ENCODE results near the gene CSNK2A1. TPM values are rescaled to one million over a fixed set of nuclear protein-coding genes. Genes with fewer than 3 reads are reported as not detected.
"Not testable (repeated sequence)": the region's sequence is repeated elsewhere in the genome, so short reads cannot be mapped to it uniquely, and the experiment has no call there.

Gene CSNK2A1
- total RNA-seq, 2 donors from 2014 or later: 71.4 to 74.8 TPM

DNA sequence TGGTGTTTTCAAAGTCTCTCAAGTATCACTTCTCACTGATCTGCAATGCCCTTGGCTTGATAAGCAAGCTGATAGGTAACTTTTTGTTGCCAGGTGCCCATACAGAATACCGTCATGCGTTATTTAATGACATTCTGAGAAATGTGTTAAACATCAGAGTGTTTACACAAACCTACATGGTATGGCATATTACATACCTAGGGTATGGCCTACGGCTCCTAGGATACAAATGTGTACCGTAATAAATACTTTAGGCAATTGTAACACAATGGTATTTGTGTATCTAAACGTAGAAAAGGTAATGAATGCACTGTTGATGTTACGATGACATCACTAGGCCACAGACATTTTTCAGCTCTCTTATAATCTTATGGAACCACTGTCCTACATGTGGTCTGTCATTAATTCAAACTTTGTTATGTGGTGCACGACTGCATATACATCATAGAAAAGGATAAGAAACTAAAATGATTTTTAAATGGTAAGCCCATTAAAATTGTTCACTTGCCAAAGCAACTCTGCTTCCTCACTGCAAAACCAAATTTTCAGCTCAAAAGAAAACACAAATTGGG, 35.7 kb downstream of the CSNK2A1 start:
- no peak for DNase-seq (ENCODE audit: low spot score)
- intact Hi-C loops (cut with DNase I): no loop called here

DNA sequence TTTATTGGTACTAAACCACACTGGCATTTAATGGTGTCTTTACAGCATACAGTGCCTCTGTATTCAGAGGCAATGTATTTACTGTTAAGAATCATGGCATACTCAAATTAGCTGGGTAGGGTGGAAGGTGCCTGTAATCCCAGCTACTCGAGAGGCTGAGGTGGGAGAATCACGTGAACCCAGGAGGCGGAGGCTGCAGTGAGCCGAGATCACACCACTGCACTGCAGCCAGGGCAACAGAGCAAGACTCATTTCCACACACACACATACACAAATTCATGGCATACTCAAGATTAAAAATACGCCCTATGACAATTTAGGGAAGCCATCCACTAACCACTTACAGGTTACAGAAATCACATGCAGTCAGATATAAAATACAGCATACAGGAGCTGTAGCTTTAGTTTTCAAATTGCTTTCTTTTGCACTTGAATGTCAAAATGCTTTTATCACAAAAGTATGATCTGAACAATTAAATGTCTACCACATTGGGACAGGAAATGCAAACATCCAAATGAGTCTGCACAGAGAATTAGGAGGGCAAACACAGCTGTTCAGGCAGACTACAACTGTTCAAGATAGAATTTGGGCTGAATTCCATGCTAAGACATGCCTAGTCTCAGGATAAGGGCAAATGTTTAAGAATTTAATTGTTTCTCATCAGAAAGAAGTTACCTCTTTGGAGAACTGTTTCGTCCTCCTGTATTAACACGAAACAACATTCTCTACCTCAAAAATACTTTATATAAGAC, 36.4 kb downstream of the CSNK2A1 start:
- intact Hi-C loops (cut with DNase I): no loop called here
- DNase-seq (ENCODE audit: low spot score): no peak

DNA sequence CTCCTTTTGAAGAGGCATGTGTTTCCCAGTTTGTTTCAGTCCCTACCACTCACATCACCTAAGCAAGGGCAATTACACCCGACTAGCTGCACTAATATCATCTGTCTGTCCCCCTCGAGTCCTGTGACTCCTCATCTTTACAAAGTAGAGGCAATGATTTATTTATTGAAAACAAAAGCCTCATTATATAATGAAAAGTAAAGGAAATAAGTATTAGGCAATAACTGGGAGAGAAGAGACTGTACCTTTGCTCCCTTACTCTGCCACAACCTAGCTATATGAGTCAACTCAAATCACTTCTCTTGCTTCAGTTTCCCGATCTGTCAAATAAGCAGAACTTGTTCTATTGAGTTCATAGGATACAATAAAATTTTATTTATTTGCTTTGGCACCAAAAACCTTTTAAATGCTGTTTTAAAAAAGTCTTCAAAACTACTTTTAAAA, 38.9 kb downstream of the CSNK2A1 start:
- intact Hi-C loops (cut with DNase I): no loop called here

DNA sequence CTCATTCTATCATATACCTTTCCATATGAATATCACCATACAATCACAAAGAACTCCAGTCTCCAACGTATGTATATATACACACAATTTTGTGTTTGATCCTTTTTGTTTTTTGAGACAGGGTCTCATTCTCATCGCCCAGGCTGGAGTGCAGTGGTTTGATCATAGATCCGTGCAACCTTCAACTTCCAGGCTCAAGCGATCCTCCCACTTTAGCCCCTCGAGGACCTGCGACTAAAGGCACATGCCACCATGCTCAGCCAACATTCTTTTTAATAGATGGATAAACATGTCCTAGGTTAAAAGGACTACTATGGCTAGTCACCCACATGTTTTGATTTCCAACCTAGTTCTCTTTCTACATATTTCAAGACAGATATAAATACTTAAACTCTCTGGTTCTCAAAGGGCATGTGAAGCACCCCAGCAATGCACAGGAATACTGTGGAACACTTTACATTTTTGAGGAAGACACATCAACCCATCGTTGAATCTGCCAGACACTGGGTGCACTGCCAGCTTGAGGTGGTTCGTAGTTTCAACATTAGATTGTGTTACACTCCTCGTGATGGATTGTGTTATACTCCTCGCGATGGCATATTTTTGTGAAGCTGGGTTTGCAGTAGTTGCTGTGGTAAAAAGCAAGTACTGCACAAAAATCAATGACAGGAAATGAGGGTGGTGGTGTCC, 40.4 kb downstream of the CSNK2A1 start:
- no peak for DNase-seq (ENCODE audit: low spot score)
- intact Hi-C loops (cut with DNase I): no loop called here

More for the DNA sequence above, 38.9 kb downstream of the CSNK2A1 start:
- DNase-seq (ENCODE audit: low spot score): no peak

DNA sequence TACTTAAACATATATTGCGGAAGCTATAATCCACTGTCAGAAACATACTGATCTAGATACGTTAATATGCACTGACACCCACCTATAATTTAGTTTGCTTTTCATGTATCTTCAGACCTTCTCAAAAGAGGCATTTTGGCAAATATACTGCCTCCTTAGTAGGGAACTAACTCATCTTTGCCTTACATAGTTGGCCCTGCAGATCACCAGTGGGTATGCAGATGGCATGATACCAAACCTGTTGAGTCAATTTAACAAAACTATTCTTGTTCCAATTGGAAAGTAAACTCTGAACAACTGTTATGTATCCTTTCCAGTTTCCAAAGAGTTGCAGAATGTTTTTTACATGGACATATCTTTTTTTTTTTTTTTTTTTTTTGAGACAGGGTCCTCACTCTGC, 45.6 kb downstream of the CSNK2A1 start:
- DNase-seq (ENCODE audit: low spot score): no peak
- intact Hi-C loops (cut with DNase I): no loop called here

DNA sequence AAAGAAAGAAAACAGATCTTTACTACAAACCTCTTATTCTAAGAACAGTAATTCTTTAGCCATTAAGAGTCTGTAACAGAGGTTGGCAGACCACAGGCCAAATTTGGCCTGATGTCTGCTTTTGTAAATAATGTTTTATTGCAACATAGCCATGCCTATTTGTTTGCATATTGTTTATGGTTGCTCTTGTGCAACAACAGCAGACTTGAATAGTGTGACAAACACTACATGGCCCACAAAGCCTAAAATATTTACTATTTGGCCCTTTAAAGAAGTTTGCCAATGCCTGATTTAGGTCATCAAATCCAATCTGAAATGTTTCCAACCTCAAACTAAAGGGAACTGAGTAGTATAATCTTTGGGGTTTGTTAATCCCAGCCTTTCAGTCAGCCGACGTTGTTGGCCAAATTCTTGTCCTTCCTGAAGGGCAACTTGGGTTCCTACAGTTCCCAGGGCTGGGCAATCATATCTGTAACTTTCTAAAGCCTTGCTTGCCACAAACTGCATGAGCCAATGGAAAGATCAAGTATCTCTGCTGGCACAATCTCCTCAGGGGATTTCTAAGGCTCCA, 47.4 kb downstream of the CSNK2A1 start:
- no peak for DNase-seq (ENCODE audit: low spot score)

DNA sequence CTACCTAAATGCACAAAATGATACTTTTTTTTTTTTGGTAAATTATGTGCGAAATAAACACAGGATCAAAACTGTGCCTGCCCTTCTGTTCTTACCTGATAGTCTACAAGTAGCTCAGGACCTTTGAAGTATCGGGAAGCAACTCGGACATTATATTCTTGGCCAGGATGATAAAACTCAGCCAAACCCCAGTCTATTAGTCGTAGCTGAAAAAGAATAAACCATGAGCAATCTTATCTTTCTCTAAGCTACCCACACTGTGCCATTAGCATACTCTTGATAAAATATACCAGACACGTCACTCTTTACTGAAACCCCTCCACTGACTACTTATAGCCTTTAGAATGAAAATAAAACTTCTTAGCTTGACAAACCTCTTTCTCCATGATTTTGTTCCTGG, 51.4 kb downstream of the CSNK2A1 start:
- intact Hi-C loops (cut with DNase I): no loop called here
- DNase-seq (ENCODE audit: low spot score): no peak

More for the DNA sequence above, 47.4 kb downstream of the CSNK2A1 start:
- intact Hi-C loops (cut with DNase I): no loop called here

DNA sequence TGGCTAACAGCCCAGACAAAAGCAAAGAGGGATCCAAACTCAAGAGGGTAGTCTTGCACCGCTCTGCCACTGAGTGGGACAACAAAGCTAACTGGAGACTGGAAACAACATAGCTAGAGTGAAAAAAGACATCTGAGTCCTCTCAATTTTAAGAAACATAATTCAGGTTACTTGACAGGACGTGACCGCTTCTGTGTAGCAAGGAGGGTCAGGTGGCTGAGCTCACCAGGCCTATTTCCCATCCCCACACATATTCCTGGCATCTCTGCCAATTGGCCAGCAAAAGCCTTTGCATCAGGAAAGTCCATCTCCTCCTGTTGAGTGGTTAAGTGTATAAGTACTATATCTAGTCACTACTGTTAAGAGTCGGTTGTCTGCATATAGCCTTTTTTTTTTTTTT, 55.9 kb downstream of the CSNK2A1 start:
- intact Hi-C loops (cut with DNase I): no loop called here

DNA sequence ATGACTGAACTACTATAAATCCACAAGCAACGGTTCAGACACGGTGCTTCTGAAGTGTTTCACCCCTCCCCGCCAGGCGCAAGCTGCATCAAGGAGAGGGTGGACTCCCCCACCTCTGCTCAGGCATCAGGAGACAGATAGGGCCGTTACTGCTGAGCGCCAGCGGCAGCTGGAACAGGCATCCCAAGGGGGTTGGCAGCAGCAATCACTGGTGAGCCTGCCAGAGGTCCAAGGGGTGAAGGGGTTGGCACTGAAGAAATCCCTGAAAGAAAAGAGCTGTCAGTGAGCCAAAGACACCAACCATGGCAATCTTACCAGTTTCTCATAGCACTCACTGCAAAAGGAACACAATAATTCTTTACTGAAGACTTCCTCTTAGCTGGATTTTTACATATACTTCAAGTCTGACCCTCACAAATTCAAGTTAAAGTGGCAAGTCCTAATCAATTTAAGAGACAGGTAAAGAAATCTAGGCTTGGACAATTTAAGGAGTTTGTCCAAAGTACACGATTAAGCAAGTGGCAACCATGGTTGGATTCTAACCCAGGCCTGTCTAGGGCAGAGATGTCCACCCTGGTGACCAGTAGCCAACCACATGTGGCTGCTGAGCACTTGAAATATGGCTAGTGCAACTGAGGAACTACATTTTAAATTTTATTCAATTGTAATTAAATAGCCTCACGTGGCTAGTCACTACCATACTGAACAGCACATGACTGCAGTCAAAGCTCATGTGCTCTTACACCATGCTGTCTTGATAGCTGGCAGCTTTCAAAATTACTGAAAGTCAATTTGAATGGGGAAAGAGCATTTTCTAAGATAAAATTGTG, 59.6 kb downstream of the CSNK2A1 start:
- DNase-seq (ENCODE audit: low spot score): peak; percentile 83
- intact Hi-C loops (cut with DNase I): no loop called here

More for the DNA sequence above, 55.9 kb downstream of the CSNK2A1 start:
- no peak for DNase-seq (ENCODE audit: low spot score)

DNA sequence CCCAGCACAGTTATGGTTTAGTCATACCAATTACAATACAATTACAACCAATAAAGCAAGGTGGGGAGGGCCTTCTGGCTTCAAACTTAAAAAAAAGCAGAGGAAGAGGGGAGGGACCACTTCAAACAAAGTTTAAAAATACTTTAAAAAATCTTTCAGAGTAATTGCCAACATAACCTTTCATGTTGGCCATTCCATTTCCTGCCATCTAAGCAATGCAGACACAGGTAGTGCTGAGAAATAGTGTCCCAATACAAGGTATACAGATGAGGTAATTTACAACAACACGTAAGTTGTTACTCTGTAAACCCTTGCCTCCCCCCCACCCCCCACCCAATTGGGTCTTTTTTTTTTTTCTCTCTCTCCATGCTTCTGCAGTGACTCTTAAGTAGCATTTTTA, 62.4 kb downstream of the CSNK2A1 start:
- DNase-seq (ENCODE audit: low spot score): no peak
- intact Hi-C loops (cut with DNase I): no loop called here

DNA sequence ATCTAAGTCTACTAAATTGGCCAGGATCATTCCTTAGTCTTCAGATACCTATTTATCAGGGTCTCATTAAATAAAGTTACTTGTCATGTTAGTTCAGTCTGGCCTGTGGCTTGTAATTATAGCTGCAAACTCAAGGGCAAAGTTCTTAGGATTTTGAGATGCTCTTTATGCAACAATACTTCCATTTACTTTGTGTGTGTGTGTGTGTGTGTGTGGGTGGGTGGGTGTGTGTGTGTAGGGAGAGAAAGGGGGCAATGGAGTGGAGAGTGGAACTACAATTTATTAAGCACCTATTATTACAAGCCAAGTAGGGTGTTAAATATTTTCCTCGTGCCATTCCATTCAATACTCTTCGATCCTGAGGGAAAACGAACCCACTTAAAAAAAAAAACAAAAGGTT, 63.5 kb downstream of the CSNK2A1 start:
- no peak for DNase-seq (ENCODE audit: low spot score)
- intact Hi-C loops (cut with DNase I): no loop called here

DNA sequence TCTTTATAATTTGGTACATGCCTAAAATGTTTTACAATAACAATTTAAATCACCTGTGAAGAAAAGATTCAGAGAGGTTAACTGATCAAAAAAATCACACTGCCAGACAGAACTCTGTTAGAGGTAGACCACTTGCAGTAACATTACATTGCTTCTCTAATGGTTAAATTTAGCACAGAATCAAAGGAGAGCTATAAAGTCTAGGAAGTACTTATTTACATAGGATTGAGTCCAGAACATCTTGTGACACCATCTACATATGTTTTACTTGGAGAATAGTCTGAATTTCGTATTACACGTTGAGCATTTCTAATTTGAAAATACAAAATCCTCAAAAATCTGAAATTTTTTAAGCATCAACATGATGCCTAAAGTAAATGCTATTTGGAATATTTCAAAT, 64.1 kb downstream of the CSNK2A1 start:
- no peak for DNase-seq (ENCODE audit: low spot score)
- intact Hi-C loops (cut with DNase I): loop anchor here (5.0 kb wide), 1 partner anchor 127 kb away; no protein-coding TSS in a partner anchor

DNA sequence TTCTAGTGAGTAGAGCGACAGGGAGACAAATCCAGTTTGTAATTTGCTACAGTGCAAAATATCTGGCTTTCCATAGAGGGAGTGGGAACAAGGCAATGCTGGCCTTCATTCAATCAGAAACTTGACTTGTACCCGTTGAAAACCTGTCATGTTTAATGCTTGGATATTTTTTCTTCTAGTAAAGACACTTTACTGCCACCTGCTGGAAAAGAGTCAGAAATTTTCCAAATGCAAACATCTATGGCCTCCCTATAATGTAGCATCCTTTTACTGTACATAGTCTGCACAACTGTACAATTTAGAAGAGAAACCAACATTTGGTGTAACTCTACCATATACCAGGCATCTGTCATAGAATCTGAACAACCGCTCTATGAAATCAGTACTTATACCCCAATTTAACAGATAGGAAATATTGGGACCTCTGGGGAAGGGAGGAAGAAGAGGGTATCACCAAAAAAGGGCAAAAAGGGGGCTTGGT, 64.6 kb downstream of the CSNK2A1 start:
- intact Hi-C loops (cut with DNase I): loop anchor here (5.0 kb wide), 1 partner anchor 127 kb away; no protein-coding TSS in a partner anchor
- no peak for DNase-seq (ENCODE audit: low spot score)

DNA sequence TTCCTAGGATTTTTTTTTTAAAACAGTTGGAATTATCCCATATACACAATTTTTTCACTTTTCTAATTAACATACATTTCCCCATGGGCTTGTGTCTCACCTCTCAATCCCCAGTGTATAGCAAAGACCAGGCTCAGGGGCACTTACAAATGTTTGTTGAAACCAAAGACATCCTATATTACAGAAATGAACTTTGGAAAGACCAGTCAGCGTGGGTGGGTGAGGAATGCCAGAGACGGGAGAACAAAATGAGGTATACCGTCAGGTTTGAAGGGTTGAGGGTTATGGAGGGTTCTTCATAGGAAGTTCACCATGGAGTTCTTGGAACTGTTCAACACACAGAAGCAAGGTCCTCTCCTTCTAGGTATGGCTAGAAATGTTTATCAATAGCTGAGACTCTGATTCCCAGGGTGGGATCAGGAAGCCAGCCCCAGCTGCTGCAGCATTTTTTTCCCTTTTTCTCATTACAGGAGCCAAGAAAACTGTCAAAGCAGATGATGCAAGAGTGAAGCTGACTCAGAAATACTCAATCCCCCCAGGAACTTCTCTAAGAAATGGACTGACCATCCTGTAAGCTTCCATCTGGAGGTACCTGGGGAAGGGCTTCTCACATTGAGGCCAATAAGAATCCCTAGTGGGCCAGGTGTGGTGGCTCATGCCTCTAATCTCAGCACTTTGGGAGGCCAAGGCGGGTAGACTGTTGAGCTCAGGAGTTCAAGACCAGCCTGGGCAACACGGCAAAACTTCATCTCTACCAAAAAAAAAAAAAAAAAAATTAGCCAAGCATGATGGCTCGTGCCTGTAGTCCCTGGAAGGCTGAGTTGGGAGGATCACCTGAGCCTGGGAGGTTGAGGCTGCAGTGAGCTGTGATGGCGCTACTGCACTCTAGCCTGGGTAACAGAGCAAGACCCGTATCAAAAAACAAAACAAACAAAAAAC, 65.3 kb downstream of the CSNK2A1 start:
- intact Hi-C loops (cut with DNase I): loop anchor here (5.0 kb wide), 1 partner anchor 126 kb away; no protein-coding TSS in a partner anchor
- no peak for DNase-seq (ENCODE audit: low spot score)

DNA sequence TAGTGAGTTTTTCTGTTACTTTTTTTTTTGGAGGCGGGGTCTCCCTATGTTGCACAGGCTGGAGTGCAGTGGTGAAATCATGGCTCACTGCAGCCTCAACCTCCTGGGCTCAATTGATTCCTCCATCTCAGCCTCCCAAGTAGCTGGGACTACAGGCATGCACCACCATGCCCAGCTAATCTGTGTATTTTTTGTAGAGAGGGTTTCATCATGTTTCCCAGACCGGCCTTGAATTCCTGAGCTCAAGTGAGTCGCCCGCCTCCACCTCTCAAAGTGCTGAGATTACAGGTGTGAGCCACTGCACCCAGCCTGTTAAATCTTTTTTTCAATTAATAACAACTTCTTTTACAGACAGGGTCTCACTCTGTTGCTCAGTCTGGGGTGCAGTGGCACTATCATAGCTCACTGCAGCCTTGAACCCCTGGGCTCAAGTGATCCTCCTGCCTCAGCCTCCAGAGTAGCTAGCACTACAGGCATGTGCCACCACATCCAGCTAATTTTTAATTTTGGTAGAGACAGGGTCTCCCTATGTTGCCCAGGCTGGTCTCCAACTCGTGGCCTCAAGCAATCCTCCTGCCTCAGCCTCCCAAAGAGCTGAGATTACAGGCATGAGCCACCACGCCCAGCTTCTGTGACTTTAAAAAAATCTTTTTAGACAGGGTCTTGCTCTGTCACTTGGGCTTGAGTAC, 66.9 kb downstream of the CSNK2A1 start:
- not testable (repeated sequence) for DNase-seq (ENCODE audit: low spot score)
- intact Hi-C loops (cut with DNase I): loop anchor here (5.0 kb wide), 1 partner anchor 124 kb away; no protein-coding TSS in a partner anchor

DNA sequence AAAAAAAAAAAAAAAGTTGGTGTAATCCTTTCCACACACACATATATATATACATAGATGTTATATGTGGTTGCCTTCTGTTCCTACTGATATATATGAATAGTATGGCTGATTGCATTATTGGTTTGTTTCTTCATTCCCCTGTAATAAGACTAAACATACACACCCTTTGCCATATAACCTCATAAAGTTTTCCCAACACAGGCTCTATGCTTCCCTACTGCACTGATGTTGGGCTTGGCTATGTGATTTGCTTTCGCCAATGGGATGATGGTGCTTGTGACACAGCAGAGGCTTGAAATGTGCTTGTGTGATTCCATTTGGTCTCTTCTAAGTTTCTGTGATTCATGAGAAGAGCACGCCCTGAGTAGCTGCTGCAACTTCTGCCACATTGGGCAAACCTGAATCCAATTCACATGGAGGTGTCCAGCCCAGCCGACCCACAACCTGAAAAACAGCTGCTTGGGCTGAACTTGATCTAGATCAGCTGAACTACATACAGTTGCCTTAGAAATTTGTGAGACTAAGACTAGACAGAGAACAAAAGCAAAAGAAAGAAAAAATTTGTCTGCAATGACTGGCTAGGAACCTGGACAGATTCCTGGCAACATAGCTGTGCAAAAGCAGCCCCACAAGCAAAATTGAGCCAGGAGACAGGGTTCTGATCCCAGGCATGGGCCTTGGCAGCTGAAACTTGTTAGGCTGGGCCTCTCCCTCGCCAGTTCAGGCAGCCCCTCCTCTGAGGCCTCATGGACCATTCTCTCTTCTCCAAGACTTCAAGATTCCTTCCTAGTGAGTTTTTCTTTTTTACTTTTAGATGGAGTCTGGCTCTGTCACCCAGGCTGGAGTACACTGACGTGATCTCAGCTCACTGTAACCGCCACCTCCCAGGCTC, 67.9 kb downstream of the CSNK2A1 start:
- no peak for DNase-seq (ENCODE audit: low spot score)
- intact Hi-C loops (cut with DNase I): loop anchor here (5.0 kb wide), 1 partner anchor 123 kb away; no protein-coding TSS in a partner anchor

Data from posterior vena cava (tissue), 2 donors.